Peyer's patch (tissue), 4 donors: Measurements from ENCODE around the gene CCDC88C. TPM values are rescaled to one million over a fixed set of nuclear protein-coding genes. Genes with fewer than 3 reads are reported as not detected.
A peak's percentile ranks its signal among the peaks of the same experiment; 100 is the strongest.

Experiments
- DNase-seq, 3 donors: peaks; one replicate each; pipeline ENCODE4 v3.0.0-alpha.2; 2017 to 2019
- H3K27ac ChIP-seq, 4 donors: fragments of 200-600 bp; sonication (generic); one replicate each; pipeline ENCODE4 v1.5.1; 2016 to 2019
- H3K27me3 ChIP-seq, 2 donors: fragments of 200-600 bp; sonication (generic); one replicate each; pipeline ENCODE4 v1.5.1; 2019
- H3K36me3 ChIP-seq, 3 donors: fragments of 200-600 bp; sonication (generic); one replicate each; pipeline ENCODE4 v1.5.1; 2016 to 2019
- H3K4me1 ChIP-seq, 4 donors: fragments of 200-600 bp; sonication (generic); one replicate each; pipeline ENCODE4 v1.5.1; 2016 to 2019
- H3K4me3 ChIP-seq, 4 donors: fragments of 200-600 bp; sonication (generic); 1 replicate in 3 of 4; 2 replicates in 1 of 4; pipeline ENCODE4 v1.5.1; 2016 to 2019; ENCODE audit warnings: mild to moderate bottlenecking in 1 of 4
- H3K9me3 ChIP-seq, 4 donors: fragments of 200-600 bp; sonication (generic); one replicate each; pipeline ENCODE4 v1.5.1; 2016 to 2019; ENCODE audit warnings: mild to moderate bottlenecking in 1 of 4
- CTCF ChIP-seq, 6 experiments: fragments of 450-650 bp in 4 of 6; fragments of 200-600 bp in 2 of 6; sonication (generic) in 1 of 6; IDR thresholded peaks; one replicate each; pipeline ENCODE4 v1.5.1; 2017 to 2019; ENCODE audit warnings: antibody characterized with exemption in 6 of 6, mild to moderate bottlenecking in 3 of 6, moderate library complexity in 1 of 6
- POLR2A ChIP-seq, 2 donors: fragments of 450-650 bp; IDR thresholded peaks; one replicate each; pipeline ENCODE4 v1.5.1; 2017; ENCODE audit warnings: antibody characterized with exemption in 2 of 2, mild to moderate bottlenecking in 2 of 2, moderate library complexity in 2 of 2
- total RNA-seq, 4 donors: library from RNA; depleted of rRNA; stranded (reverse); fragments of >200 nt; gene quantifications; one replicate each; pipeline ENCODE4 v1.1.0, GENCODE V29; 2016

Gene CCDC88C
- total RNA-seq, 4 donors from 2014 or later, result 18.9 to 189 (median 77.2) TPM

GRCh38 chr14:91379579-91379932, 38.1 kb downstream of the CCDC88C start:
- TF ChIP-seq CTCF (IDR thresholded peaks at IDR 0.05), result no peak
- TF ChIP-seq POLR2A (IDR thresholded peaks at IDR 0.05), result no peak
- peaks cover 0 to 54% (median 34%) of the 10 kb centered on the region in 4 donors for H3K4me1 ChIP-seq
- no peak for DNase-seq
- H3K27ac ChIP-seq, result peak overlapping the region in 1 of 4 donors; percentile 27
- H3K4me3 ChIP-seq, result no peak overlapping the region
- H3K27me3 ChIP-seq, result no peaks in the 10 kb centered on the region
- no peaks in the 10 kb centered on the region for H3K36me3 ChIP-seq
- no peaks in the 10 kb centered on the region for H3K9me3 ChIP-seq

- H3K4me3 ChIP-seq, result no peak overlapping the region
- TF ChIP-seq CTCF (IDR thresholded peaks at IDR 0.05), result no peak
- TF ChIP-seq POLR2A (IDR thresholded peaks at IDR 0.05), result no peak
- H3K4me1 ChIP-seq, result peaks cover 0 to 59% (median 38%) of the 10 kb centered on the region in 4 donors
- H3K9me3 ChIP-seq, result no peaks in the 10 kb centered on the region
- H3K36me3 ChIP-seq, result no peaks in the 10 kb centered on the region
- no peak for DNase-seq
- H3K27ac ChIP-seq, result peak overlapping the region in 1 of 4 donors; percentile 27
- H3K27me3 ChIP-seq, result no peaks in the 10 kb centered on the region
These were observed 38.6 kb downstream of the CCDC88C start for GRCh38 chr14:91378930-91379578.

- Histone ChIP-seq H3K4me3 (no peak overlapping the region), H3K9me3 (no peaks in the 10 kb centered on the region), H3K27me3 (no peaks in the 10 kb centered on the region), H3K27ac (peak overlapping the region in 3 of 4 donors; percentile 32 to 70 (median 60)), H3K36me3 (no peaks in the 10 kb centered on the region), H3K4me1 (peaks cover 0 to 66% (median 47%) of the 10 kb centered on the region in 4 donors)
- DNase-seq, result peak in 2 of 3 donors; percentile 71 to 75
- TF ChIP-seq POLR2A (IDR thresholded peaks at IDR 0.05), result peak in 1 of 2 donors; percentile 12
- TF ChIP-seq CTCF (IDR thresholded peaks at IDR 0.05), result no peak
These were observed 39.6 kb downstream of the CCDC88C start for GRCh38 chr14:91377700-91378652.

- TF ChIP-seq POLR2A (IDR thresholded peaks at IDR 0.05) (no peak), CTCF (IDR thresholded peaks at IDR 0.05) (no peak)
- Histone ChIP-seq H3K4me3 (no peak overlapping the region), H3K4me1 (peaks cover 0 to 68% (median 56%) of the 10 kb centered on the region in 4 donors), H3K27me3 (no peaks in the 10 kb centered on the region), H3K9me3 (no peaks in the 10 kb centered on the region), H3K36me3 (no peaks in the 10 kb centered on the region), H3K27ac (peak overlapping the region in 2 of 4 donors; percentile 27 to 43)
- no peak for DNase-seq
These were observed 40.8 kb downstream of the CCDC88C start for GRCh38 chr14:91376547-91377477.
